PFSK-1 (cell line): ENCODE data around the gene GSTP1. TPM values are rescaled to one million over a fixed set of nuclear protein-coding genes. Genes with fewer than 3 reads are reported as not detected.

Source experiments
- FOXP2 ChIP-seq: optimal IDR thresholded peaks from 2 replicates; pipeline ENCODE3; 2011; ENCODE audit warnings: borderline replicate concordance, control low read depth, inconsistent platforms; ENCODE audit not compliant: insufficient read depth; ENCODE audit errors: extremely low read length, extremely low read depth
- POLR2AphosphoS5 ChIP-seq: IDR thresholded peaks from 2 replicates; pipeline ENCODE4 v1.6.1; 2012; ENCODE audit warnings: low read depth, mild to moderate bottlenecking, control low read depth, low read length, moderate library complexity
- REST ChIP-seq, 2 experiments: IDR thresholded peaks; 2 replicates each; pipeline versions ENCODE4 v1.6.1 to v1.8.0; 2011 to 2012; ENCODE audit warnings: low read depth in 2 of 2, low read length in 2 of 2, control low read depth in 1 of 2, inconsistent platforms in 1 of 2, mild to moderate bottlenecking in 1 of 2, moderate library complexity in 1 of 2; ENCODE audit not compliant: insufficient read depth in 1 of 2
- SIN3A ChIP-seq: IDR thresholded peaks from 2 replicates; pipeline ENCODE4 v1.6.1; 2012; ENCODE audit warnings: mild to moderate bottlenecking, low read length, moderate library complexity, borderline replicate concordance; ENCODE audit not compliant: insufficient read depth
- TAF1 ChIP-seq: IDR thresholded peaks from 2 replicates; pipeline ENCODE4 v1.6.1; 2012; ENCODE audit warnings: low read length, control low read depth, borderline replicate concordance; ENCODE audit not compliant: insufficient read depth
- polyA plus RNA-seq: library from polyadenylated mRNA; unstranded; fragments of >200 nt; gene quantifications from one replicate; pipeline ENCODE4 v1.2.1, GENCODE V29; 2012; ENCODE audit warnings: low read depth, missing spikeins; ENCODE audit not compliant: insufficient read length

GSTP1 gene
- polyA plus RNA-seq, result 706 TPM

GRCh38 chr11:67583247-67584204 lies at the start of gene GSTP1:
Gene GSTP1 (plus strand): TSS chr11:67583812. CDS start chr11:67583844, 32 bp downstream.
- TF ChIP-seq FOXP2, result peak; percentile 97
- peak; percentile 48; the same call in 1 of the 2 replicates for TF ChIP-seq SIN3A
- TF ChIP-seq REST (IDR thresholded peaks at IDR 0.05; ENCODE audit: insufficient read depth in 1 of 2, low read depth in 2 of 2, low read length in 2 of 2), result peak in 1 of 2 experiments; percentile 12; a peak in 1 of 4 replicates
- peak; percentile 76; the same call in 1 of the 2 replicates for TF ChIP-seq TAF1
- TF ChIP-seq POLR2AphosphoS5, result peak; percentile 91

- no peak for TF ChIP-seq SIN3A
- TF ChIP-seq FOXP2, result no peak
- TF ChIP-seq REST (IDR thresholded peaks at IDR 0.05; ENCODE audit: insufficient read depth in 1 of 2, low read depth in 2 of 2, low read length in 2 of 2), result no peak
- no peak for TF ChIP-seq TAF1
- TF ChIP-seq POLR2AphosphoS5, result no peak
Observed at GRCh38 chr11:67534070-67534679, 49.4 kb upstream of the GSTP1 start.

- no peak for TF ChIP-seq TAF1
- TF ChIP-seq SIN3A, result no peak
- TF ChIP-seq POLR2AphosphoS5, result no peak
- TF ChIP-seq REST (IDR thresholded peaks at IDR 0.05; ENCODE audit: insufficient read depth in 1 of 2, low read depth in 2 of 2, low read length in 2 of 2), result no peak
- TF ChIP-seq FOXP2, result no peak
Observed at GRCh38 chr11:67535561-67535960, 48.1 kb upstream of the GSTP1 start.

- TF ChIP-seq REST (IDR thresholded peaks at IDR 0.05; ENCODE audit: insufficient read depth in 1 of 2, low read depth in 2 of 2, low read length in 2 of 2), result no peak
Observed at GRCh38 chr11:67538306-67538705, 45.3 kb upstream of the GSTP1 start.
